ENCODE measurements around the gene ASS1.

DNA sequence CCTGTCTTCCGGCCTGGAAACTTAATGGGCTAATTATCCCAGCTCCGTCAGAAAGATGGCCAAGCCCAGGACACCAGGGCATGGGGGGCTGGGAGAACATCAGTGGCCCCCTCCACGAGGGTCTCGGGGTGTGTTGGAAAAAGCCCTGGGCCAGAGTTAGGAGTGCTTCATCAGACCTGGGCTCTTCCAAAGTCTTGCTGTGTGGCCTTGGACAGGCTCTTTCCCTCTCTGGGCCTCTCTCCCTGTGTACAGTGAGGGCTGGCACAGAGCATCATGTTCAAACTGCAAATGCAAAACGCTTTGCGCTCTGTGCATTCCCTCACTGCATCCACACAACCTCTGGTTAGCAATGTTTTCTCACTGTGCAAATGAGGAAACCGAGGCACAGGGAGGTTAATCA, 48.3 kb downstream of the ASS1 start:
- TF ChIP-seq CTCF (conservative IDR thresholded peaks at IDR 0.05 in 1 of 2, IDR thresholded peaks at IDR 0.05 in 1 of 2; ENCODE audit: low read depth in 1 of 2, low read length in 2 of 2) (no peak), EZH2 (IDR thresholded peaks at IDR 0.05; ENCODE audit: low read length, missing control alignments) (no peak)

Measured in fibroblast of lung (primary cell).